Upper lobe of left lung (tissue), 4 donors: ENCODE measurements around the gene KHK.

ENCODE experiments used
- EP300 ChIP-seq, 4 donors: sonication (generic); formaldehyde crosslinking; IDR thresholded peaks; one replicate each; pipeline ENCODE4 v1.5.1; 2017; ENCODE audit warnings: antibody characterized with exemption in 4 of 4, control low read depth in 2 of 4
- POLR2AphosphoS5 ChIP-seq, 2 donors: sonication (generic); formaldehyde crosslinking; IDR thresholded peaks; one replicate each; pipeline ENCODE4 v1.5.1; 2017; ENCODE audit warnings: antibody characterized with exemption in 2 of 2
- TF ChIP-seq, protein P1 (sequence below), 6 experiments: fragments of 450-650 bp in 4 of 6; fragments of 200-600 bp in 2 of 6; sonication (generic) in 2 of 6; IDR thresholded peaks; one replicate each; pipeline ENCODE4 v1.5.1; 2016 to 2019; ENCODE audit warnings: antibody characterized with exemption in 6 of 6

DNA sequence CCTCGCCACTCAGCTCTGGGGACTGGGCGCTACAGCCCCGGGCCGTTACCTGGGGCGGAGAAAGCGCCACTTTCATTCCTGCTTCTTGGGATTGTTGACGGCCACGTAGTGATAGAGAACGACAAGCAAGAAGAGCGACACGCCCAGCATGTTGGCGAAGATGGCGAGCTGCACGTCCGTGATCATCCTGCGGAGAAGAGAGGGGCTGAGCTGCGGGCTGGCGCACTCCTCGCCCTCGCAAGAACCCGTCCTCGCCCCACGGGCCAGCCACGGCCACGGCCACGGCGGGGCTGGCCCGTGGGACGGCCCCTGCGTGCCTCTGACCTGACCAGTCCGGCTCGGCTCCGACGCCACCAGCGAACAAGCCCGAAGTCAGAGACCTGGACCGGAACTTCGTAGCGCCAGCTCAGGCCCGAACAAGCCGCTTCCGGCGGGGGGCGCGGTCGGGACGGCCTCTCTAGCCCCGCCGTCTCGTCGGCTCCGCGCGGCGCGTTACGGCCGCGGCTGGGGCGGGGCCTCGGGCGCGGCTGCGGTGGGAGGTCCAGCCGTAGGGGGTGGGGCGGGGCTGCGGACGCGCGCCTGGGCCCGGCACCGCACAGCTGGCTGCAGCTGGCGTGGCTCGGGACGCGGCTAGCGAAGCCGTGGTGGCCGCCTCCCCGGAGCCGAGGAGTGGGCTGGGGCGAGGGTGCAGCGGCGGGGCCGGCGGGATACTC, 15.1 kb upstream of the KHK start, which contains the start of gene OST4:
- TF ChIP-seq, protein P1, sequence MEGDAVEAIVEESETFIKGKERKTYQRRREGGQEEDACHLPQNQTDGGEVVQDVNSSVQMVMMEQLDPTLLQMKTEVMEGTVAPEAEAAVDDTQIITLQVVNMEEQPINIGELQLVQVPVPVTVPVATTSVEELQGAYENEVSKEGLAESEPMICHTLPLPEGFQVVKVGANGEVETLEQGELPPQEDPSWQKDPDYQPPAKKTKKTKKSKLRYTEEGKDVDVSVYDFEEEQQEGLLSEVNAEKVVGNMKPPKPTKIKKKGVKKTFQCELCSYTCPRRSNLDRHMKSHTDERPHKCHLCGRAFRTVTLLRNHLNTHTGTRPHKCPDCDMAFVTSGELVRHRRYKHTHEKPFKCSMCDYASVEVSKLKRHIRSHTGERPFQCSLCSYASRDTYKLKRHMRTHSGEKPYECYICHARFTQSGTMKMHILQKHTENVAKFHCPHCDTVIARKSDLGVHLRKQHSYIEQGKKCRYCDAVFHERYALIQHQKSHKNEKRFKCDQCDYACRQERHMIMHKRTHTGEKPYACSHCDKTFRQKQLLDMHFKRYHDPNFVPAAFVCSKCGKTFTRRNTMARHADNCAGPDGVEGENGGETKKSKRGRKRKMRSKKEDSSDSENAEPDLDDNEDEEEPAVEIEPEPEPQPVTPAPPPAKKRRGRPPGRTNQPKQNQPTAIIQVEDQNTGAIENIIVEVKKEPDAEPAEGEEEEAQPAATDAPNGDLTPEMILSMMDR (IDR thresholded peaks at IDR 0.05) = peak in 2 of 6 experiments; percentile 17 to 33
- TF ChIP-seq POLR2AphosphoS5 (IDR thresholded peaks at IDR 0.05) (peak; percentile 82 to 89), EP300 (IDR thresholded peaks at IDR 0.05) (peak in 1 of 4 donors; percentile 22)
